ENCODE data around the gene ME3. TPM values are rescaled to one million over a fixed set of nuclear protein-coding genes. Genes with fewer than 3 reads are reported as not detected.

ME3 gene
- total and polyA plus RNA-seq, 4 donors = 1.4 to 7.2 (median 2.3) TPM

DNA sequence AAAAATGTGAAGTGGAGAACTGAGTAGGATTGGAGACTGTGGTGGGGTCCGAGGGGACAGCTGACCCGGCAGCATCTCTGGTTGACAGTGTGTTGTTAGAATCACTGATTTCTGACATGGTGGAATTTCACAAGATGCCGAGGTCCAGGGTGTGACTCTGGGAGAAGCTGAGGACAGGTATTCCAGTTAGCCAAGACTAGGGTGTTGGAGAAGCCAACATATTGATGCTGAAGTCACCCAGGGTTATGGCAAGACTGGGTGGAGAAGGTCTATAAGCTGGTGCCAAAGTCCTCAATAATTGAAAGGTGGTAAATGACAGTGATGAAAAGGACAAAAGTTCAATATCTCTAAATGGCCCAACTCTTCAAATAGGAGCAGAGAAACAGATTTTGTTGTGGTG, 86.1 kb downstream of the ME3 start:
- DNase-seq (ENCODE audit: low spot score) = no peak
- H3K27me3 ChIP-seq (ENCODE audit: control insufficient read depth in 4 of 4, insufficient read depth in 4 of 4, low read length in 3 of 4) = no peaks in the 10 kb centered on the region
- H3K27ac ChIP-seq (ENCODE audit: low read depth in 1 of 2, low read length in 2 of 2) = no peak overlapping the region
- H3K9me3 ChIP-seq (ENCODE audit: control insufficient read depth in 4 of 4, low read length in 3 of 4) = no peaks in the 10 kb centered on the region
- no peaks in the 10 kb centered on the region for H3K36me3 ChIP-seq (ENCODE audit: control insufficient read depth in 4 of 4, insufficient read depth in 3 of 4, low read depth in 1 of 4, low read length in 3 of 4)
- TF ChIP-seq HNF4G (IDR thresholded peaks at IDR 0.05) = no peak
- no peak for TF ChIP-seq NR2F2 (IDR thresholded peaks at IDR 0.05)
- TF ChIP-seq, protein P1, sequence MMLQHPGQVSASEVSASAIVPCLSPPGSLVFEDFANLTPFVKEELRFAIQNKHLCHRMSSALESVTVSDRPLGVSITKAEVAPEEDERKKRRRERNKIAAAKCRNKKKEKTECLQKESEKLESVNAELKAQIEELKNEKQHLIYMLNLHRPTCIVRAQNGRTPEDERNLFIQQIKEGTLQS (IDR thresholded peaks at IDR 0.05) = no peak
- TF ChIP-seq YY1 (IDR thresholded peaks at IDR 0.05) = no peak
- TF ChIP-seq FOXA1 (IDR thresholded peaks at IDR 0.05) = no peak
- no peak for TF ChIP-seq FOXA2 (IDR thresholded peaks at IDR 0.05)
- no peak for TF ChIP-seq RXRA (IDR thresholded peaks at IDR 0.05)
- TF ChIP-seq RAD21 (IDR thresholded peaks at IDR 0.05) = no peak
- TF ChIP-seq, protein P2, sequence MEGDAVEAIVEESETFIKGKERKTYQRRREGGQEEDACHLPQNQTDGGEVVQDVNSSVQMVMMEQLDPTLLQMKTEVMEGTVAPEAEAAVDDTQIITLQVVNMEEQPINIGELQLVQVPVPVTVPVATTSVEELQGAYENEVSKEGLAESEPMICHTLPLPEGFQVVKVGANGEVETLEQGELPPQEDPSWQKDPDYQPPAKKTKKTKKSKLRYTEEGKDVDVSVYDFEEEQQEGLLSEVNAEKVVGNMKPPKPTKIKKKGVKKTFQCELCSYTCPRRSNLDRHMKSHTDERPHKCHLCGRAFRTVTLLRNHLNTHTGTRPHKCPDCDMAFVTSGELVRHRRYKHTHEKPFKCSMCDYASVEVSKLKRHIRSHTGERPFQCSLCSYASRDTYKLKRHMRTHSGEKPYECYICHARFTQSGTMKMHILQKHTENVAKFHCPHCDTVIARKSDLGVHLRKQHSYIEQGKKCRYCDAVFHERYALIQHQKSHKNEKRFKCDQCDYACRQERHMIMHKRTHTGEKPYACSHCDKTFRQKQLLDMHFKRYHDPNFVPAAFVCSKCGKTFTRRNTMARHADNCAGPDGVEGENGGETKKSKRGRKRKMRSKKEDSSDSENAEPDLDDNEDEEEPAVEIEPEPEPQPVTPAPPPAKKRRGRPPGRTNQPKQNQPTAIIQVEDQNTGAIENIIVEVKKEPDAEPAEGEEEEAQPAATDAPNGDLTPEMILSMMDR (IDR thresholded peaks at IDR 0.05; ENCODE audit: low read depth, low read length, missing input control) = no peak
- TF ChIP-seq, protein P3, sequence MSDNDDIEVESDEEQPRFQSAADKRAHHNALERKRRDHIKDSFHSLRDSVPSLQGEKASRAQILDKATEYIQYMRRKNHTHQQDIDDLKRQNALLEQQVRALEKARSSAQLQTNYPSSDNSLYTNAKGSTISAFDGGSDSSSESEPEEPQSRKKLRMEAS (IDR thresholded peaks at IDR 0.05) = no peak
- TF ChIP-seq, protein P4, sequence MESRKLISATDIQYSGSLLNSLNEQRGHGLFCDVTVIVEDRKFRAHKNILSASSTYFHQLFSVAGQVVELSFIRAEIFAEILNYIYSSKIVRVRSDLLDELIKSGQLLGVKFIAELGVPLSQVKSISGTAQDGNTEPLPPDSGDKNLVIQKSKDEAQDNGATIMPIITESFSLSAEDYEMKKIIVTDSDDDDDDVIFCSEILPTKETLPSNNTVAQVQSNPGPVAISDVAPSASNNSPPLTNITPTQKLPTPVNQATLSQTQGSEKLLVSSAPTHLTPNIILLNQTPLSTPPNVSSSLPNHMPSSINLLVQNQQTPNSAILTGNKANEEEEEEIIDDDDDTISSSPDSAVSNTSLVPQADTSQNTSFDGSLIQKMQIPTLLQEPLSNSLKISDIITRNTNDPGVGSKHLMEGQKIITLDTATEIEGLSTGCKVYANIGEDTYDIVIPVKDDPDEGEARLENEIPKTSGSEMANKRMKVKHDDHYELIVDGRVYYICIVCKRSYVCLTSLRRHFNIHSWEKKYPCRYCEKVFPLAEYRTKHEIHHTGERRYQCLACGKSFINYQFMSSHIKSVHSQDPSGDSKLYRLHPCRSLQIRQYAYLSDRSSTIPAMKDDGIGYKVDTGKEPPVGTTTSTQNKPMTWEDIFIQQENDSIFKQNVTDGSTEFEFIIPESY (IDR thresholded peaks at IDR 0.05) = no peak
- TF ChIP-seq GABPA (IDR thresholded peaks at IDR 0.05 in 1 of 2, conservative IDR thresholded peaks at IDR 0.05 in 1 of 2) = no peak
- no peak for TF ChIP-seq EGR1 (IDR thresholded peaks at IDR 0.05; ENCODE audit: low read depth in 2 of 2)
- no peak for TF ChIP-seq HNF4A (conservative IDR thresholded peaks at IDR 0.05)
- WGBS = 92% methylated on average over 3 of the region's 3 CpGs
- H3K4me1 ChIP-seq (ENCODE audit: control insufficient read depth in 4 of 4, insufficient read depth in 4 of 4, low read length in 3 of 4) = no peaks in the 10 kb centered on the region
- no peak overlapping the region for H3K4me3 ChIP-seq (ENCODE audit: low read depth in 1 of 3, low read length in 3 of 3)
- H3K9ac ChIP-seq (ENCODE audit: low read depth in 1 of 2, low read length in 2 of 2) = no peak overlapping the region

DNA sequence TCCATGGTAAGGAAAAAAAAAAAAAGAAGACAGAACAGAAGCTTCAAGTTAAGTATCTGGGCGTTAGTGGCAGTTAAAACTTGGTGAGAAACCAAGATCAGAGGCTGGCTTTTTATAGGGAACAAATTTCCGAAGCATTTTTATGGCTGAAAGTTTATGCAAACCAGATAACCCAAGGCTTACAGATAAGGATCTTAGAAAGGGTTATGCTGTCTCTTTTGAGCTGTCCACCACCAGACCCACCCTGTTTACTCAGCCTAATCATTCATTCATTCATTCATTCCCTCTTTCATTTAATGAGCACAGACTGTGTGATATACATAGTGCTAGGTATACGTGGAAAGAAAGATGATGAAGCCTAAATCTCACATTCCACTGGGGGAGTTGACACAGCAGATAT, 89.5 kb downstream of the ME3 start:
- Histone ChIP-seq H3K4me1 (ENCODE audit: control insufficient read depth in 4 of 4, insufficient read depth in 4 of 4, low read length in 3 of 4) (peaks cover 0 to 5% (median under 1%) of the 10 kb centered on the region in 4 donors), H3K9ac (ENCODE audit: low read depth in 1 of 2, low read length in 2 of 2) (no peak overlapping the region), H3K27me3 (ENCODE audit: control insufficient read depth in 4 of 4, insufficient read depth in 4 of 4, low read length in 3 of 4) (no peaks in the 10 kb centered on the region), H3K36me3 (ENCODE audit: control insufficient read depth in 4 of 4, insufficient read depth in 3 of 4, low read depth in 1 of 4, low read length in 3 of 4) (no peaks in the 10 kb centered on the region), H3K27ac (ENCODE audit: low read depth in 1 of 2, low read length in 2 of 2) (no peak overlapping the region), H3K9me3 (ENCODE audit: control insufficient read depth in 4 of 4, low read length in 3 of 4) (no peaks in the 10 kb centered on the region), H3K4me3 (ENCODE audit: low read depth in 1 of 3, low read length in 3 of 3) (no peak overlapping the region)
- TF ChIP-seq FOXA1 (IDR thresholded peaks at IDR 0.05) = no peak
- no peak for TF ChIP-seq HNF4G (IDR thresholded peaks at IDR 0.05)
- TF ChIP-seq SP1 (IDR thresholded peaks at IDR 0.05) = no peak
- TF ChIP-seq FOXA2 (IDR thresholded peaks at IDR 0.05) = no peak
- no peak for DNase-seq (ENCODE audit: low spot score)
- WGBS = 78% methylated on average over 3 of the region's 3 CpGs

DNA sequence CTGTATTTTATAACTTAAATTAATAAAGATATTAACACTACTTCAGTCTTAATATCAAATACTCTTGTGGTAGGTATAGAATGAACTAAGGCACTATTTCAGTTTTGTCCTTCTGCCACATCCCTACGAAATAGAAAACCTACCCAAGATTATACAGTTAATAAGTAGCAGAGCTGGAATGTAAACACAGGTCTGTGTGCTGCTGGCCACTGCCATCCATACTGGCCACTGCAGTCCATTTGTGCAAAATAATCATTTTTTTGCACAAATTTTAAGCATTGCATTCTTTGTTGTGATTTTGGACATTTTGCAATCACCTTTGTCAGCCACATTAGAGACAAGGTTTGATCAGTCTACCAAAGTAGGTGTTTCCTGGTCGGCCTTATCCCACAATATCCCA, 91.9 kb downstream of the ME3 start:
- Histone ChIP-seq H3K36me3 (ENCODE audit: control insufficient read depth in 4 of 4, insufficient read depth in 3 of 4, low read depth in 1 of 4, low read length in 3 of 4) (no peaks in the 10 kb centered on the region), H3K4me3 (ENCODE audit: low read depth in 1 of 3, low read length in 3 of 3) (no peak overlapping the region), H3K4me1 (ENCODE audit: control insufficient read depth in 4 of 4, insufficient read depth in 4 of 4, low read length in 3 of 4) (peaks cover 0 to 5% (median under 1%) of the 10 kb centered on the region in 4 donors), H3K9ac (ENCODE audit: low read depth in 1 of 2, low read length in 2 of 2) (no peak overlapping the region), H3K27ac (ENCODE audit: low read depth in 1 of 2, low read length in 2 of 2) (no peak overlapping the region), H3K9me3 (ENCODE audit: control insufficient read depth in 4 of 4, low read length in 3 of 4) (no peaks in the 10 kb centered on the region), H3K27me3 (ENCODE audit: control insufficient read depth in 4 of 4, insufficient read depth in 4 of 4, low read length in 3 of 4) (no peaks in the 10 kb centered on the region)
- no peak for DNase-seq (ENCODE audit: low spot score)
- TF ChIP-seq FOXA1 (IDR thresholded peaks at IDR 0.05) = no peak
- TF ChIP-seq HNF4A (conservative IDR thresholded peaks at IDR 0.05) = no peak
- no peak for TF ChIP-seq RAD21 (IDR thresholded peaks at IDR 0.05)
- TF ChIP-seq, protein P2 (IDR thresholded peaks at IDR 0.05; ENCODE audit: low read depth, low read length, missing input control) = no peak
- no peak for TF ChIP-seq NR2F2 (IDR thresholded peaks at IDR 0.05)
- 53% methylated on average over 2 of the region's 2 CpGs for WGBS

Data from liver (tissue), 9 donors.